Astrocyte of the cerebellum (primary cell): ENCODE measurements around the gene ITPKC.
A peak's percentile ranks its signal among the peaks of the same experiment; 100 is the strongest.
"Not testable (repeated sequence)": the region's sequence is repeated elsewhere in the genome, so short reads cannot be mapped to it uniquely, and the experiment has no call there.

Experiments used
- DNase-seq: peaks from one replicate; pipeline ENCODE4 v3.0.0-alpha.2; 2011; ENCODE audit warnings: low read depth
- H3K4me3 ChIP-seq: 2 replicates; pipeline ENCODE4 v1.5.1; 2011; ENCODE audit warnings: mild to moderate bottlenecking, low read depth, low read length, moderate library complexity
- in situ Hi-C: cut with HindIII; loops from 2 replicates; pipeline ENCODE4 v1.10.0; 2017; ENCODE audit warnings: low sequenced_read_pairs
- TF ChIP-seq, protein P1 (sequence below): IDR thresholded peaks from 2 replicates; pipeline ENCODE4 v1.5.1; 2012; ENCODE audit warnings: low read length, low read depth, moderate library complexity, mild to moderate bottlenecking; ENCODE audit errors: missing control alignments

The ITPKC gene

DNA sequence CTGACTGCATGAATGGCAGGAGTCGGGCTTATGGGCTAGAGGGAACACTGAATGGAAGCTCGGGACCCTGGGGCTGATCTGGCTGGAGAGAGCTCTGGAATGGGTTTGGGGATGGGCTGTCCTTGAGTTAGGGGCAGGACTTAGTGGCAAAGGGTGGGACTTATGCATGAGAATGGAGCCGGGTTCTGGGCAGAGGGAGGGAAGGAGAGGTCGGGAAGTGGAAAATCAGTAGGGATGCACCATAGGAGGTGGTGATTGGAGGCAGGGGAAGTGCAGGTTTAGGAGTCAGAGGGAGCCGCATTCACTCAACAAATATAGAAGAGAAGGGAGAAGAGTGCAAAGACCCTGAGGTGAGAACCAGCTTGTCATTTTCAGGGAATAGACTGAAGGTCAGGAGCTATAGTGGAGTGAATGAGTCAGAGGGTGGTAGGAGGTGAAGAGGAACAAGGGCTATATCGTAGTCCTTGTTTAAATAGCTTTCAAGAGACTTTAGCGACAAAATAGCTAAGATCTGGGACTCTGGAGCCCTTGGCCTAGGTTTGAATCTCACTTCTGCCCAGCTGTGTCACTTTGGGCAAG lies 61.9 kb downstream of the ITPKC start:
- DNase-seq = no peak
- peak overlapping the region; percentile 70 for H3K4me3 ChIP-seq
- TF ChIP-seq, protein P1, sequence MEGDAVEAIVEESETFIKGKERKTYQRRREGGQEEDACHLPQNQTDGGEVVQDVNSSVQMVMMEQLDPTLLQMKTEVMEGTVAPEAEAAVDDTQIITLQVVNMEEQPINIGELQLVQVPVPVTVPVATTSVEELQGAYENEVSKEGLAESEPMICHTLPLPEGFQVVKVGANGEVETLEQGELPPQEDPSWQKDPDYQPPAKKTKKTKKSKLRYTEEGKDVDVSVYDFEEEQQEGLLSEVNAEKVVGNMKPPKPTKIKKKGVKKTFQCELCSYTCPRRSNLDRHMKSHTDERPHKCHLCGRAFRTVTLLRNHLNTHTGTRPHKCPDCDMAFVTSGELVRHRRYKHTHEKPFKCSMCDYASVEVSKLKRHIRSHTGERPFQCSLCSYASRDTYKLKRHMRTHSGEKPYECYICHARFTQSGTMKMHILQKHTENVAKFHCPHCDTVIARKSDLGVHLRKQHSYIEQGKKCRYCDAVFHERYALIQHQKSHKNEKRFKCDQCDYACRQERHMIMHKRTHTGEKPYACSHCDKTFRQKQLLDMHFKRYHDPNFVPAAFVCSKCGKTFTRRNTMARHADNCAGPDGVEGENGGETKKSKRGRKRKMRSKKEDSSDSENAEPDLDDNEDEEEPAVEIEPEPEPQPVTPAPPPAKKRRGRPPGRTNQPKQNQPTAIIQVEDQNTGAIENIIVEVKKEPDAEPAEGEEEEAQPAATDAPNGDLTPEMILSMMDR = no peak
- in situ Hi-C loops = no loop called here

DNA sequence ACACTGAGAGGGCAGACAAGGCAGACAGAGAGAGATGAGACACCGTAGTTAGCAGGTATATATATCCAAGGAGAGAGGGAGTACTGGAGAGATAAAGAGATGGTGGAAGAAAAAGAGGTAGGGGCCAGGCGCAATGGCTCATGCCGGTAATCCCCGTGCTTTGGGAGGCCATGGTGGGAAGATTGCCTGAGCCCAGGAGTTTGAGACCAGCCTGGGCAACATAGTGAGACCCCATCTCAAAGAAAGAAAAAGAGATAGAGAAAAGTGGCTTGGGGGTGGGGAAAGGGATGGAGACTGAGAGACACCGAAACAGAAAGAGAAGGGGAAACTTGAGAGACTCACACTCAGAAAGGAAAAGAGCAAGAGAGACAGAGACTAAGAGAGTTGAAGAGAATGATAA lies 63.7 kb downstream of the ITPKC start:
- TF ChIP-seq, protein P1 = no peak
- DNase-seq = no peak
- in situ Hi-C loops = no loop called here

DNA sequence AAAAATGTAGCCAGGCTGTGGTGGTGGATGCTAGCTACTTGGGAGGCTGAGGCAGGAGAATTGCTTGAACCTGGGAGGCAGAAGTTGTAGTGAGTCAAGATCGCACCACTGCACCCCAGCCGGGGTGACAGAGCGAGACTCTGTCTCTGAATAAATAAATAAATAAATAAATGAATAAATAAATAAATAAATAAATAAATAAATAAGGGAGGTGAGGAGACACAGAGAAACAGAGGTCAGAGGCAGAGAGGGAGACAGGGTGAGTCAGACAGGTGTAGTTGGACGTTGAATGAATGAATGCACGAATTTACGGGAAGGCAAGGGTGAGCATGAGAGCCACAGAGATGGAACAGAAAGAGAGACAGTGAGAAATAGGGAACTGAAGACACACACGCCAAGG lies 64.2 kb downstream of the ITPKC start:
- DNase-seq = no peak

More for the DNA sequence above, 63.7 kb downstream of the ITPKC start:
- no peak overlapping the region for H3K4me3 ChIP-seq

DNA sequence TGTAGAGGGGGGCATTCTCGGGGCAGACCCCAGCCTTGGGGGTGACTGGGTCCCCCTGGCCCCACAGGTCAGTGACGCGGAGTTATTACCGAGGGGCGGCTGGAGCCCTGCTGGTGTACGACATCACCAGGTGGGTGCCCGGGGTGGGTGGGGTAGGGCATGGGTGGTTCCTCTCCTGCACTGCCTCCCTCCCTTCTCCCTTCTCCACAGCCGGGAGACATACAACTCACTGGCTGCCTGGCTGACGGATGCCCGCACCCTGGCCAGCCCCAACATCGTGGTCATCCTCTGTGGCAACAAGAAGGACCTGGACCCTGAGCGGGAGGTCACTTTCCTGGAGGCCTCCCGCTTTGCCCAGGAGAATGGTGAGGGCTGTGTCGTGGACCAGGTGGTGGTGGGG lies 66.8 kb downstream of the ITPKC start:
- TF ChIP-seq, protein P1 = no peak
- in situ Hi-C loops = no loop called here
- DNase-seq = no peak
- H3K4me3 ChIP-seq = no peak overlapping the region

More for the DNA sequence above, 64.2 kb downstream of the ITPKC start:
- in situ Hi-C loops = no loop called here
- H3K4me3 ChIP-seq = no peak overlapping the region
- TF ChIP-seq, protein P1 = no peak

DNA sequence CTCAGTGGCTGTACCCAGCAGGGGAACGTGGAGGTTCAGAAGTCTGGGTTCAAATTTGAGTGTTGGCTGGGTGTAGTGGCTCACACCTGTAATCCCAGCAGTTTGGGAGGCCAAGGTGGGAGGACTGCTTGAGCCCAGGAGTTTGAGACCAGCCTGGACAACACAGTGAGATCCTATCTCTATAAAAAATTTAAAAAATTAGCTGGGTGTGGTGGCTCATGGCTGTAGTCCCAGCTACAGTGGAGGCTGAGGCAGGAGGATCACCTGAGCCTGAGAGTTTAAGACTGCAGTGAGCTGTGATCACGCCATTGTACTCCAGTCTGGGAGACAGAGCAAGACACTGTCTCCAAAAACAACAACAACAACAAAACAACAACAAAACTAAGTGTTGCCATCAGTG lies 67.2 kb downstream of the ITPKC start:
- H3K4me3 ChIP-seq, DNase-seq, in situ Hi-C loops: not testable (repeated sequence)

DNA sequence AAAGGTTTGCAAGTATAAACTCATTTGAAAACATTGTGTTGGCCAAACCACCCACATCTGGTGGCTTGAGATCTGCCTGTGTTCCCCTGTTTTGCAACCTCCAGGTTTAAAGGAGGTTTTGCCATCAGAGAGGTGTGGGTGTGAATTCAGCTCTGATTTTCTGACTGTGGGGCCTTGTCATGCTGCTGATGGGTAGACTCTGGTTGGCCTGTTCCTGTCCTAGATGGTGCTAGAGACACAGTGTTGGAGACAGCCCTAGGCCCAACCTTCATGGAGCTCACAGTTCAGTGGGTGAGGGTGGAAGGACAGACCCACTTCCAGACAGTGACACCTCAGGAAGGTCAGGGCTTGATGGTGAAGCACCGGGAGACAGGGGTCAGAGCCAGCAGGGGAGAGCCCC lies 68.6 kb downstream of the ITPKC start:
- TF ChIP-seq, protein P1 = no peak
- no peak overlapping the region for H3K4me3 ChIP-seq
- DNase-seq = no peak
- in situ Hi-C loops = no loop called here

DNA sequence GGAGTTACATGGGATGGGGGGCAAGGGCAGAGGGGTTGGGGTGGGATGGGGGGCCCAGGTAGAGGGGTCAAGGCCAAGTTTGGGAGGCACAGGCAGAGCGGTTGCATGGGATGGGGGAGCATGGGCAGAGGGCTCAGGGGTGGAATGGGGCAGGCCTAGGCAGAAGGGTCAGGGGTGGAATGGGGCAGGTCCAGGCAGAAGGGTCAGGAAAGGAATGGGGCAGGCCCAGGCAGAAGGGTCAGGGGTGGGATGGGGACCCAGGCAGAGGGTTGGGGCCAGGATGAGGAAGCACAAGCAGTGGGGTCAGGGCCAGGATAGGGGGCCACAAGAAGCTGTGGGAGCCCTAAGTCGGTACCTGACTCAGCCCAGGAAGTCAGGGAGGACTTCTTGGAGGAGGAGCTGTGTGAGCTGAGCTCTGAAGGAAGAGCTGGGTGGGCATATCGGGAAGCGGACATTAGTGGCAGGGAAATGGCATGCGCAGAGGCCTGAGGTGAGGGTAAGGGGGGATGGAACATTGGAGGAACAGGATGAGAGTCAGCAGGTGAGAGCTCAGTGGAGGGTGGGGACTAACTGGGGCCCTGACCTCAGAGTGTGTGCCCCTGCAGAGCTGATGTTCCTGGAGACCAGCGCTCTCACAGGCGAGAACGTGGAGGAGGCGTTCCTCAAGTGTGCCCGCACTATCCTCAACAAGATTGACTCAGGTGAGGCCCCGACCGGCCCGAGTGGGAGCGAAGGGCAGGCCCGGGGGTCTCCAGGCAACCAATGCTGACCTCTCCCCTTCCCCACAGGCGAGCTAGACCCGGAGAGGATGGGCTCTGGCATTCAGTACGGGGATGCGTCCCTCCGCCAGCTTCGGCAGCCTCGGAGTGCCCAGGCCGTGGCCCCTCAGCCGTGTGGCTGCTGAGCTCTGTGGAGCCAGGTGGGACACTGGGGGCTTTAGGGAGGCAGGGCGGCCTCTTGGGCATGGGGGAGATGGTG lies 69.4 kb downstream of the ITPKC start:
- DNase-seq = no peak
- no peak overlapping the region for H3K4me3 ChIP-seq
- in situ Hi-C loops = no loop called here
- TF ChIP-seq, protein P1 = no peak
